Endodermal cell (in vitro differentiated cells): ENCODE measurements around the gene MAPK10. TPM values are rescaled to one million over a fixed set of nuclear protein-coding genes. Genes with fewer than 3 reads are reported as not detected.

Experiments
- DNase-seq: peaks from one replicate; pipeline ENCODE4 v3.0.0-alpha.2; 2017
- H3K27ac ChIP-seq: 2 replicates; pipeline ENCODE4 v1.5.1; 2013; ENCODE audit warnings: mild to moderate bottlenecking, low read depth, low read length, moderate library complexity
- H3K27me3 ChIP-seq: 2 replicates; pipeline ENCODE4 v1.6.1; 2013; ENCODE audit warnings: mild to moderate bottlenecking, low read length, moderate library complexity; ENCODE audit not compliant: insufficient read depth, control insufficient read depth, poor library complexity, severe bottlenecking
- H3K36me3 ChIP-seq: 2 replicates; pipeline ENCODE4 v1.7.0; 2013; ENCODE audit warnings: mild to moderate bottlenecking, low read length, moderate library complexity; ENCODE audit not compliant: control insufficient read depth, insufficient read depth
- H3K4me1 ChIP-seq: one replicate; pipeline ENCODE4 v1.7.0; 2013; ENCODE audit warnings: low read length; ENCODE audit not compliant: control insufficient read depth, insufficient read depth
- H3K4me3 ChIP-seq: 2 replicates; pipeline ENCODE4 v1.5.1; 2013; ENCODE audit warnings: mild to moderate bottlenecking, low read length, moderate library complexity
- H3K9ac ChIP-seq: 2 replicates; pipeline ENCODE4 v1.6.1; 2013; ENCODE audit warnings: mild to moderate bottlenecking, low read length, moderate library complexity; ENCODE audit not compliant: poor library complexity, severe bottlenecking; ENCODE audit errors: extremely low read depth
- H3K9me3 ChIP-seq: 2 replicates; pipeline ENCODE4 v1.6.1; 2013; ENCODE audit warnings: mild to moderate bottlenecking, low read length, moderate library complexity; ENCODE audit not compliant: control insufficient read depth
- H3K27ac Mint-ChIP-seq: 2 replicates; pipeline ENCODE4 v1.8.0; 2020; ENCODE audit warnings: mixed read lengths
- H3K27me3 Mint-ChIP-seq: 2 replicates; pipeline ENCODE4 v1.8.0; 2021; ENCODE audit warnings: mild to moderate bottlenecking, mixed read lengths; ENCODE audit not compliant: insufficient read depth
- H3K36me3 Mint-ChIP-seq: 2 replicates; pipeline ENCODE4 v1.8.0; 2020; ENCODE audit warnings: low read depth, mixed read lengths
- H3K4me1 Mint-ChIP-seq: 2 replicates; pipeline ENCODE4 v1.8.0; 2020; ENCODE audit warnings: mixed read lengths
- H3K4me3 Mint-ChIP-seq: 2 replicates; pipeline ENCODE4 v1.8.0; 2020; ENCODE audit warnings: mild to moderate bottlenecking, moderate library complexity, mixed read lengths
- H3K9me3 Mint-ChIP-seq: 2 replicates; pipeline ENCODE4 v1.8.0; 2020; ENCODE audit warnings: mild to moderate bottlenecking, mixed read lengths
- CTCF ChIP-seq: fragments of 200-600 bp; sonication (generic); conservative IDR thresholded peaks from 2 replicates; pipeline ENCODE4 v1.5.0; 2021; ENCODE audit warnings: antibody characterized with exemption, mild to moderate bottlenecking
- WGBS, 2 experiments: methylation state at CpG; one replicate each; pipeline versions ENCODE4 v1.1.5 to v1.1.7; 2013; ENCODE audit warnings: missing lambda C conversion rate in 2 of 2, mixed read lengths in 1 of 2; ENCODE audit not compliant: insufficient coverage in 1 of 2, insufficient read length in 1 of 2; 5-methylcytosine and 5-hydroxymethylcytosine counted together
- total RNA-seq, 2 donors: library from RNA; stranded (reverse); fragmentation: NEBNext Ultra II Directional in 1 of 2; extraction: Animal tissue kit (Norgen Biotek cat#: 25700) in 1 of 2; gene quantifications; 2 replicates in 1 of 2; 3 replicates in 1 of 2; pipeline ENCODE4 v1.2.1, GENCODE V29; 2021

The MAPK10 gene
- total RNA-seq, 2 donors from 2014 or later: 45.1 to 70.2 TPM

- Histone ChIP-seq H3K36me3 (peaks cover 11% of the 10 kb centered on the region), H3K4me3 (no peak overlapping the region), H3K4me1 (no peaks in the 10 kb centered on the region), H3K9ac (no peak overlapping the region), H3K27me3 (no peaks in the 10 kb centered on the region), H3K27ac (no peak overlapping the region), H3K9me3 (no peaks in the 10 kb centered on the region)
- TF ChIP-seq CTCF: no peak
- DNase-seq: no peak
- Mint-ChIP-seq H3K9me3 (no peaks in the 10 kb centered on the region), H3K36me3 (peaks cover 30% of the 10 kb centered on the region), H3K4me3 (no peak overlapping the region), H3K4me1 (no peaks in the 10 kb centered on the region), H3K27me3 (no peaks in the 10 kb centered on the region), H3K27ac (no peak overlapping the region)
Measured at GRCh38 chr4:86006057-86006456, 353.8 kb downstream of the MAPK10 start.

GRCh38 chr4:86004030-86004429 lies 355.8 kb downstream of the MAPK10 start:
- Mint-ChIP-seq H3K4me3 (no peak overlapping the region), H3K27me3 (no peaks in the 10 kb centered on the region)
- WGBS, 2 experiments: 89% methylated on average over 2 of the region's 2 CpGs; no CpG with 5 or more reads in 1 of the 2 experiments

GRCh38 chr4:86001591-86001990 lies 358.3 kb downstream of the MAPK10 start:
- no peak overlapping the region for H3K4me3 ChIP-seq
- Mint-ChIP-seq H3K9me3 (no peaks in the 10 kb centered on the region), H3K36me3 (peaks cover 43% of the 10 kb centered on the region), H3K27me3 (no peaks in the 10 kb centered on the region), H3K27ac (no peak overlapping the region), H3K4me3 (no peak overlapping the region), H3K4me1 (no peaks in the 10 kb centered on the region)
- no peaks in the 10 kb centered on the region for H3K27me3 ChIP-seq
- H3K9ac ChIP-seq: no peak overlapping the region
- 100% methylated on average over 2 of the region's 2 CpGs; no CpG with 5 or more reads in 1 of the 2 experiments for WGBS, 2 experiments
- H3K4me1 ChIP-seq: no peaks in the 10 kb centered on the region
- H3K9me3 ChIP-seq: no peaks in the 10 kb centered on the region
- no peak overlapping the region for H3K27ac ChIP-seq
- no peak for TF ChIP-seq CTCF
- no peak for DNase-seq
- peaks cover 22% of the 10 kb centered on the region for H3K36me3 ChIP-seq

More at GRCh38 chr4:86004030-86004429, 355.8 kb downstream of the MAPK10 start:
- no peak overlapping the region for H3K4me3 ChIP-seq
- H3K27ac Mint-ChIP-seq: no peak overlapping the region
- H3K4me1 ChIP-seq: no peaks in the 10 kb centered on the region
- no peaks in the 10 kb centered on the region for H3K4me1 Mint-ChIP-seq
- DNase-seq: no peak
- TF ChIP-seq CTCF: no peak
- no peaks in the 10 kb centered on the region for H3K9me3 Mint-ChIP-seq
- peaks cover 17% of the 10 kb centered on the region for H3K36me3 ChIP-seq
- peaks cover 35% of the 10 kb centered on the region for H3K36me3 Mint-ChIP-seq
- H3K9ac ChIP-seq: no peak overlapping the region
- no peak overlapping the region for H3K27ac ChIP-seq
- no peaks in the 10 kb centered on the region for H3K27me3 ChIP-seq
- no peaks in the 10 kb centered on the region for H3K9me3 ChIP-seq
